Left renal pelvis (tissue), 4 donors: ENCODE data around the gene LIMS3. TPM values are rescaled to one million over a fixed set of nuclear protein-coding genes. Genes with fewer than 3 reads are reported as not detected.
"Not testable (repeated sequence)": the region's sequence is repeated elsewhere in the genome, so short reads cannot be mapped to it uniquely, and the experiment has no call there.

Source experiments
- DNase-seq, 4 donors: peaks; one replicate each; pipeline ENCODE4 v3.0.0-alpha.2; 2013; ENCODE audit warnings: low read depth in 4 of 4, low spot score in 3 of 4
- polyA plus RNA-seq, 4 donors: library from polyadenylated mRNA; unstranded; fragments of 120-200 nt; gene quantifications; one replicate each; pipeline ENCODE4 v1.2.1, GENCODE V29; 2013; ENCODE audit not compliant: insufficient read length in 4 of 4

Gene LIMS3
- polyA plus RNA-seq, 4 donors: 3.2 to 10.0 (median 4.5) TPM

DNA sequence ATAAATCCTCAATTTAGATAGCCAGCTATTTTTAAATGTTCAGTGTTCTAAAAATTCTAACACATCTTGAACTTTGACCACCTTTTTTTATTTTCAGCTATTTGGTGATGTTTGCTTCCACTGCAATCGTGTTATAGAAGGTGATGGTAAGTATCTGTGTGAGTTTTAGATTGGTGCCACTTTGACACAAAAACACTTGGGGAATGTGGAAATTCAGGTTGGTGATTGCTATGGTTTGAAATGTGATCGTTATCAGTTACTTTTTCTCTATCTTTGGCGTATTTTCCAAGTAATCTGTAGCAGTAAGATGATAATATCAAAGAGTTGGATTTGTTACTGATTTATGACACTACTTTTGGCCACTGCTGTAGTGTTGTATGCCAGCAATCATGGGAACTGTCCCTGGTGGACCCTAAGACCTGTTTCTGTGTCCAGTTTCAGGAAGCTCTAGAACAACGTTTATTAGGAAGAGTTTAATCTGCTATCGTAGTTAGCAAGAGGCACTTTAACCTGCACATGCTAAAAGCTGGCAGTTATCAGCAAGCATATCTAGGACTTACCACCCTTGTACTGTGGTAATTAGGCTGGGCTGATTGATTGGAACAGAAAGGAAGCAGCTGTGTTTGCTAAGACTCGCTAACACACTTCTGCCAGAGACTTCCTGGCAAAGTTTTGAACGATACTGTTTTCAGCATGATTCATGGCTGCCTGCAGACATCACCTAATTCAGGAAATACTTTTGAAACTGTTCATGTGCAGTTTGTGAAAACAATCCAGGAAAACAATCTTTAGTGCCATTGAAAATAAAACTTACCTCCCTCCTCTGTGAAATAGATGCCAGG lies 23.3 kb downstream of the LIMS3 start:
- not testable (repeated sequence) for DNase-seq

DNA sequence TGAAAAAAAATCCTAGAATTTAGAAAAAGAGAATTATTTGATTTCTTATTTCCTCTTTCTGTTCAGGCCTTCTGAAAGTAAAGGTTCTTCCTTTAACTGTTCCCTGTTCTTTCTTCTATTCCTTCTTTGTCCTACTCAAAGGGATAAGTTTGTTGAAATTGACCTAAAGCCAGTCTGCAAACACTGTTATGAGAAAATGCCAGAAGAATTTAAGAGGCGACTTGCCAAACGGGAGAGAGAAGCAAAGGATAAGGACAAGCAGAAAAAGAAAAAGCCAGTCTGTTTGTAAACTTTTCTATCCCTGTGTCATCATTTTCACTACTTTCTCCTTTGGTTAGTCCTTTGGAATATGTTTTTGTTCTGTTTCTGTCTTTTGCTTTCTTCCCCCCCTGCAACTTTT lies 26.0 kb downstream of the LIMS3 start:
- not testable (repeated sequence) for DNase-seq

DNA sequence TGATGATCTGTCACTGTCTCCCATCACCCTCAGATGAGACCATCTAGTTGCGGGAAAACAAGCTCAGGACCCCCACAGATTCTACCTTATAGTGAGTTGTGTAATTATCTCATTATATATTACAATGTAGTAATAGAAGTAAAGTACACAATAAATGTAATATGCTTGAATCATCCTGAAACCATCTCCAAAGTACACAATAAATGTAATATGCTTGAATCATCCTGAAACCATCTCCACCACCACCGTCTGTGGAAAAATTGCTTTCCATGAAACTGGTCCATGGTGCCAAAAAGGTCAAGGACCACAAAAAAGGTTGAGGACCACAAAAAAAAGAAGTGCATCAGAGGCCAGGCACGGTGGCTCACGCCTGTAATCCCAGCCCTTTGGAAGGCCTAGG lies 29.3 kb downstream of the LIMS3 start:
- DNase-seq: not testable (repeated sequence)

DNA sequence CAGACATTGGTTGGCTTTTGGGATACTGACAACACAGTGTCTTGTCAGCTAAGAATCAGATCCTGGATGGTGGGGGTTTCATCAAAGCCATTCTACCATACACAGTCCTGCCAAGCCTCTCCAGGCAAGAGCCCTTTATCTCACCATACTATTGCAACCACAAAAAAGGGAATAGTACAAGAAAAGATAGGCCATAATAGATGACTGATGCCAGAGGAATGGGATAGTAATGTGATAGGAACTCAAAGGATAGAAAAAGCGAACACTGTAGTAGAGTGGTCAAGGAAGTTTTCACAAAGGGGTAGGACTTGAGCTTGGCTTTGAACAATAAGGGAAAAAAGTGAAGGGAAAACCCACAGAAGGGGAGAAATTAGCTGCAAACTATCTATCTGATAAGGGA lies 30.7 kb downstream of the LIMS3 start:
- DNase-seq: not testable (repeated sequence)

DNA sequence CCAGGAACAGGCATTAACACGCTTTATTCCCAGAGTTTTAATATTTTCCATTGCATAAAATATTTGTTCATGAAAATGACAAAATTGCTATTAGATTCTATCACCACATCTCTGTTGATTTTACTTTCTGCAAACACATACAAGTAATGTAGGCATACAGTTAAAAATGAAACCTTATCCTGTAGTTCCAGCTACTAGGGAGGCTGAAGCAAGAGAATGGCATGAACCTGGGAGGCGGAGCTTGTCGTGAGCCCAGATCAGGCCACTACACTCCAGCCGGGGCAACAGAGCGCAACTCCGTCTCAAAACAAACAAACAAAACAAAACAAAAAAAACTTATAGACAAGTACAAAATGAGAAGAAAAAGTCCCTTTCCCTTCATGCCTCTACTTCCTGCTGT lies 38.0 kb downstream of the LIMS3 start:
- DNase-seq: not testable (repeated sequence)

DNA sequence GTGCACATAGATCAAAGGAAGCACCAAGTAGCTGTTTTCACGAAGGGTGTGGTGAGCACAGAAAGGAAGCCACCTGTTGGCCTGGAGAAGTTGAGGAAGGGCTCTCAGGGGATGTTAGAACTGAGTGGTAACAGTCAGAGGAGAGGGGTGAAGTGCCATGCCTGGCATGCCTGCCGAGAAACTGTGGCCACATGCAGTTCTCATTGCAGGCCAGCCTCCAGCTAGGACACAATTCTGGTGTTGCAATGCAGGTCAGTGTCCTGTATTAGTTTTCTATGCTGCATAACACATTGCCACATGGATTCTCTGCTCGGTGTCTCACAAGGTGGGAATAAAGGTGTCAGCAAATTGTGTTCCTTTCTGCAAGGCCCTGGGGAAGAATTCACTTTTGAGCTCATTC lies 46.9 kb downstream of the LIMS3 start:
- DNase-seq: not testable (repeated sequence)

DNA sequence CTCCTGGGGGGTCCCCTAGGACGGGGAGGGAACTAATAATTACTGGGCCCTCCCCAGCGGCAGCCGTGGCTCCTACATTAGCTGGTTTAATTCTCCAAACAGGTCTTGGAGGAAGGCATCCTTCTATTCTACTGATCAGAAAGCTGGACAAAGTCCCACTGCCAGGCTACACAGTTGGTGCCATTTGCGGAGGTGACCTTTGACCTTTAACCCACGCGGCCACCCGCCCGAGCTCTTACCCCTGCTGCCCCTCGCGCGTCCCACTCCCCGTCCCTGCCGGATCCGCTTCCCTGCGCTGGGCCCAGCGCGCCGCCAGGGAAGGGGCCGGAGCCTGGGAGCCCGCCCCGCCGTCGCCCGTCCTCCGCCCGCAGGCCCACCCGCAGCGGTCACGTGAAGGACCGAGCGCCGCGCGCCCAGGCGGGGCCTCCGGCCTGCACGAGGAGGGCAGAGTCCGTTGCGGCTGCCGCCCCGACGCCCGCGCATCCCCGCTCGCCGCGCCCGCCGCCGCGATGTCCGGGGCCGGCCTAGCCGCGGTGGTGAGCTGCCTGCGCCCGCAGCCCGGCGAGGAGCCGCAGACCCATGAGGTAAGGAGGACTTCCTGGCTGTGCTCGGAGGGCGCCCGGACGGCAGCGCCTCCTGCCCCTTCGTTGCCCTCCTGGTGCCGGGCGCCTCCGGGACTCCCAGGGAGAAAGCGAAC lies 48.9 kb downstream of the LIMS3 start:
- DNase-seq: not testable (repeated sequence)

DNA sequence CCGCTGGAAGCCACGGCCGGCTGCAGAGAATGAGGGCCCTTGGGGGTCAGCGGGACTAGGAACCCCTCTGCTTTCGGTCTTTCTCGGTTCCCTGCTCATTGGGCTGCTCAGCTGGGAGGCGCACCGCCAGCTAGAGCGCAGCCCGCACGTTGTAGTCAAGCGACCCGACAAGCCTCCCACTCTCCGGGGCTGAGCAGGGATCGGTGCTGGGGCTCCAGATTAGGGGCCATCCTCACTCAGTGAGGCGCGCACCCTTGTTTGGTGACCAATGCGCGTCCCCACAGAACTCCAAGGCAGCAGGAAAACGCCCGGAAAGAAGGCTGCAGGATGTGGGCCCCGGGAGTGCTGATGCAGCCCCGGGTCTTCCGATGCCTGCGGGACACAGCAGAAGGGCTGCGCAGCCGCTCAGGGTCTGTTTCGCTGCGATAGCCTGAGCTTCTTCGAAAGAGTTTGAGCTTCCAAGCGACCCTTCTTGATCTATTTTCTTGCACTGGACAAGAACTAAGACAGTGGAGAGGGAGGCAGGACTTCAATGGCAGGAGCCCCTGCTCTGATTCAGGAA lies 49.6 kb downstream of the LIMS3 start:
- DNase-seq: not testable (repeated sequence)

DNA sequence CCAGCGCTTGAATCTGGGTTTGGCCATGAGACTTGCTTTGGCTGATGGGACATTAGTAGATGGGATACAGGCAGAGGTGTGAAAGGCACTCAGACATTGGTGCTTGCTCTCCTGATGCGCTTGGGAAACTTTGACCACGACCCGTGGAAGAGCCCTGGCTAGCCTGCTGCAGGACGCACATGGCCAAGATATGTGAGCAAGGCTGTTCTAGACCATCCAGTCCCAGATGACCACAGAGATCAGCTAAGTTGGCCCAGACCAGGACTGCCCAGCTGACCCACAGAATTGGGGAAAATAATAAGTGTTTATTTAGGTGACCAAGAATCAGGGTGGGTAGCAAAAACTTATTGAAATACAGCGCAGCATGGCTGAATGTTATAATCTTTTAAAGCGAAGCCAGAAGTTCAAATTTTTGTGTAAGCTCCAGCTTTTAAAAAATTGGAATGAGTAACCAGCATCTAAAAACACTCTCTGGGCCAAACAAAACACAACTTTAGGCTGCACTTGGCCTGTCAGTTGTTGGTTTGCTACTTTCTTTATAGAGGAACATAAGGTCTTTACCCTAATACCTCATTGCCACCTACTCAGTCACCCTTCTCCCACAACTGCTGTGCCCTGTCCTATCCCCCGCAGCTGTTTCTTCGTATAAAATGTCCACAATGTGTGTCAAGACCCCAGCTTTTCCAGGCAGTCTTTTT lies 51.8 kb downstream of the LIMS3 start:
- not testable (repeated sequence) for DNase-seq

DNA sequence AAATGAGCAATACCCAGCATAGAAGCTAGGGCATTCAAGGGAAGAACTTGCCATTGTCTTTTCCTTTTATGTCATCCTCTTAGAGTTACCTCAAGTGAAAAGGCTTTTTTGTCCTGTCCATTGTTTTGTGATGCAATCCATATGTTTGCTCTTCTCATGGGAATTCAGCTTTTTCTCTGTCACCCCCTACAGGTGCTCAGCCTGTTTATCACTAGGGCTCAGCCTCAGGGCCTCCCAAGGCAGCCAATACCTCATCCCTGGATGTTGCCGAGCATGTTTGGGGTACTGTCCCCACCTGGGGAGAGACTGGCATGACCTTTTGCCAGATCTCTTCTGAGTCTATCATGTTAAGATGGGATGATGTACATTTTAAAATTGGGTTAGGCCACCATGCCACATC lies 65.5 kb downstream of the LIMS3 start:
- not testable (repeated sequence) for DNase-seq

DNA sequence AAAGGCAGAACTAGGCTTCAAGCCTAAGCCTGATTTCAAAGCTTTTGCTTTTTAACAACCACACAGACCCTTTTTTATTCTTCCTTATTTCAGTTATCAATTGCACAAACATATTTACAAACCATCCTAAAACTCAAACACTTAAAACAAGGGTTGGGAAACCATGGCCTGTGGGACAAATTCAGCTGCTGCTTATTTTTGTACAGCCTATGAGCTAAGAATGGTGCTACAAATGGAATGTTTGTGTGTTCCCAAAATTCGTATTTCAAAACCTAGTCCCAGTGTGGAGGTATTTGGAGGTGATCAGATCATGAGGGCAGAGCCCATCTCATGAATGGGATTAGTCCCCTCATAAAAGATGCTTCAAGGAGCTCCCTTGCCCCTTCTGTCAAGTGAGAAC lies 67.0 kb downstream of the LIMS3 start:
- DNase-seq: not testable (repeated sequence)

DNA sequence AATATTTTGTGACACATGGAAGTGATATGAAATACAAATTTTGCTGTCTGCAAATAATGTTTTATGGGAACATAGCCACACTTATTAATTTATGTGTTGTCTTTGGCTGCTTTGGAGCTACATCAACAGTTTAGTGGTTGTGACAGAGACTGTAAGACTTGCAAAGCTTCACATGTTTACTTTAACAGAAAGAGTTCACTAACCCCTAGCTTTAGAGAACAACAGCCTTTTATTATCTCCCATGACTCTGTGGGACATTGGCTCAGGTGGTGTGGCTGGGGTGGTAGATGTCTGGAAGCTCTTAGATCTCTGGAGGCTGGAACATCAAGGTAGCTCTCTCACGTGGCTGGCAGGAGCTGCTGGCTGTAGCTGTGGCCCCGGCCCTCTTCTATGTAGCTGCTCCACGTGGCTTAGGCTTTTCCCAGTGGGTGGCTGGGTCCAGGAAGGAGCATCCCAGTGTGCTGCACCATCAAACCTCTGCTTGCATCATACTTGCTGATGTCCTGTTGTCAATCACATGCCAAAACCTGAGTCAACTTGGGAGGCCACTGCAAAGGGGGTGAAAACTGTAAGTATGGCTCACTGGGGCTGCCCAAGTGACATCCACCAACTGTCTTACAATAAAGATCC lies 67.7 kb downstream of the LIMS3 start:
- not testable (repeated sequence) for DNase-seq

DNA sequence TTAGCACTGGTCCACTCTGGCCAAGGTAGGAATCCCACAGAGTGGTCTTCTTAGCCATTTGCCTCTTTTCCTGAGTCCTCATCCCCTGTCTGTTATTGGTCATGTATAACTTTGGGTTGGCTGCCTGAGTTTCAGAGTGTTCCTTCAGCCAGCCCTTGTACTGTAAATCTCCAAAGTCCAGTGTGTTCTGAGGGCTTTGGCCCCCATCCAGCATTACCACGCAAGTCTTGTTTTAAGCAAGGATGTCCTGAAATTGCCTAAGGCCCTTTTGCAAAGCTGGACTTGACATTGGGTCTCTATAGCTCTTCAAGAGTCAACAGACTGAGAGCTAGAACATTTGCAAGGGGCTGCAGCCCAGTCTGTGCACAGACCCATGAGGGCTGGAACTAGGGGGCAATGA lies 68.4 kb downstream of the LIMS3 start:
- DNase-seq: not testable (repeated sequence)

DNA sequence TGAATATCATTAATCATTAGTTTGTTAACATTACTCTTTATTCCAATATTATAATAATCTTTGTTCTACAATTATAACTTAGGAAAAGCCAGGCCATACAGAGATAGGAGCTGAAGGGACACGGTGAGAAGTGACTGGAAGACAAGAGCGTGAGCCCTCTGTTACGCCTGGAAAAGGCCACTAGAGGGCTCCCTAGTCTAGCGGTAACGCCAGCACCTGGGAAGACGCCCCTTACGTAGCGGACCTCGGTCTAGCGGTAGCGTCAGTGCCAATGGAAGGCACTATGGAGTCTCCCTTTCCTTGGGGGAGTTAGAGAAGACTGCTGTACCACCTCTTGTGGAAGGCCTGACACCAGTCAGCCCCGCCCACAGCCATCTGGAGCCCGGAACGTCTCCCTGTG lies 71.4 kb downstream of the LIMS3 start:
- DNase-seq: not testable (repeated sequence)

DNA sequence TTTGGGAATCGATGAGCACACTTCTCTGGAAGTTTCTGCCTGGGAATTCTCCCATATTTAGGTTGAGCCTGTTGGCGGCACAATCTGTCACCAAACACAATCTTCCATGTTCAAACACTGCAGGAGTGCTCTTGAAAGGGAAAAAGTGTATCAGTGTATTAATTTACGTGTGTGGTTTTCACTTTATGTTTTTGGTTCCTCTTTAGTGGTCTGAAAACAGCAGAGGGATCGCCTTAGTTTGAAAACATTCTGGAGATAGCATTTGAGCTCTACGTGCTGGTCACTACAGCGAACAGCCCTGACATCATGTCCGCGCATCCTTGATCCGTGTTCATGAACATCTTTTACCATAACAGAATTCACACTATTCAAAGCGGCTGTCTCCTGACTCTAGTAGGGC lies 73.2 kb downstream of the LIMS3 start:
- DNase-seq: not testable (repeated sequence)

Other genes starting within 250 kb of the LIMS3 start
- gene RGPD5, start 104.4 kb upstream of the LIMS3 start, polyA plus RNA-seq: 10 to 100 TPM in 3 of 4 donors, 1 to 10 TPM in 1; 2.5 to 31.7 (median 15.1) TPM
- gene MALL, start 217.1 kb downstream of the LIMS3 start, polyA plus RNA-seq: 10 to 100 TPM; 10.4 to 15.9 (median 14.4) TPM